ENCODE data around the gene SLC25A40. TPM values are rescaled to one million over a fixed set of nuclear protein-coding genes. Genes with fewer than 3 reads are reported as not detected.

Gene SLC25A40
- total and polyA plus RNA-seq, 2 of the 13 experiments (the other 11 are each of a cell fraction or from before 2014, with no cell fraction given) = 12.9 to 13.6 TPM

GRCh38 chr7:87876040-87876868 is at the start of gene SLC25A40, which contains the start of gene DBF4 (continued):
- TF ChIP-seq MXD3 (CRISPR knock-in tag; IDR thresholded peaks at IDR 0.05) (peak; percentile 38; the same call in 1 of the 2 replicates), SPEN (CRISPR knock-in tag; IDR thresholded peaks at IDR 0.05; ENCODE audit: low read depth) (peak; percentile 84; the same call in 1 of the 2 replicates), HNRNPL (IDR thresholded peaks at IDR 0.05; ENCODE audit: low read depth, low read length) (no peak), ZNF7 (CRISPR knock-in tag; IDR thresholded peaks at IDR 0.05) (no peak), ZZZ3 (CRISPR knock-in tag; IDR thresholded peaks at IDR 0.05; ENCODE audit: borderline replicate concordance) (no peak), ZNF691 (CRISPR knock-in tag; IDR thresholded peaks at IDR 0.05; ENCODE audit: borderline replicate concordance, low read depth) (peak; percentile 68; the same call in 1 of the 2 replicates), MED13 (CRISPR knock-in tag; IDR thresholded peaks at IDR 0.05) (peak; percentile 51; the same call in 1 of the 2 replicates), ZMYM4 (CRISPR knock-in tag; IDR thresholded peaks at IDR 0.05) (peak; percentile 97), ZNF556 (CRISPR knock-in tag; IDR thresholded peaks at IDR 0.05; ENCODE audit: borderline replicate concordance) (peak; percentile 12; the same call in 1 of the 2 replicates), SKIL (CRISPR knock-in tag; IDR thresholded peaks at IDR 0.05; ENCODE audit: borderline replicate concordance) (no peak; the same call in 1 of the 2 replicates), POLR2A (IDR thresholded peaks at IDR 0.05; ENCODE audit: insufficient read depth in 1 of 2, low read depth in 2 of 2, low read length in 2 of 2) (peak; percentile 68 to 75), SMARCC2 (IDR thresholded peaks at IDR 0.05) (no peak), TOPORS (CRISPR knock-in tag; IDR thresholded peaks at IDR 0.05) (peak; percentile 96), ATF1 (CRISPR knock-in tag; IDR thresholded peaks at IDR 0.05) (no peak), DPF2 (CRISPR knock-in tag; IDR thresholded peaks at IDR 0.05; ENCODE audit: borderline replicate concordance, low read depth) (no peak), PAX8 (CRISPR knock-in tag; IDR thresholded peaks at IDR 0.05; ENCODE audit: borderline replicate concordance) (no peak), ZXDC (CRISPR knock-in tag; IDR thresholded peaks at IDR 0.05) (peak; percentile 71; the same call in 1 of the 2 replicates), PTBP1 (IDR thresholded peaks at IDR 0.05; ENCODE audit: low read depth, low read length, poor library complexity, severe bottlenecking) (no peak)
- TF ChIP-seq, protein P1, sequence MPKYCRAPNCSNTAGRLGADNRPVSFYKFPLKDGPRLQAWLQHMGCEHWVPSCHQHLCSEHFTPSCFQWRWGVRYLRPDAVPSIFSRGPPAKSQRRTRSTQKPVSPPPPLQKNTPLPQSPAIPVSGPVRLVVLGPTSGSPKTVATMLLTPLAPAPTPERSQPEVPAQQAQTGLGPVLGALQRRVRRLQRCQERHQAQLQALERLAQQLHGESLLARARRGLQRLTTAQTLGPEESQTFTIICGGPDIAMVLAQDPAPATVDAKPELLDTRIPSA (CRISPR knock-in tag; IDR thresholded peaks at IDR 0.05; ENCODE audit: borderline replicate concordance) = 0 out of 2 replicates have a peak, but pooled peaks have one; percentile 55
- TF ChIP-seq, protein P2, sequence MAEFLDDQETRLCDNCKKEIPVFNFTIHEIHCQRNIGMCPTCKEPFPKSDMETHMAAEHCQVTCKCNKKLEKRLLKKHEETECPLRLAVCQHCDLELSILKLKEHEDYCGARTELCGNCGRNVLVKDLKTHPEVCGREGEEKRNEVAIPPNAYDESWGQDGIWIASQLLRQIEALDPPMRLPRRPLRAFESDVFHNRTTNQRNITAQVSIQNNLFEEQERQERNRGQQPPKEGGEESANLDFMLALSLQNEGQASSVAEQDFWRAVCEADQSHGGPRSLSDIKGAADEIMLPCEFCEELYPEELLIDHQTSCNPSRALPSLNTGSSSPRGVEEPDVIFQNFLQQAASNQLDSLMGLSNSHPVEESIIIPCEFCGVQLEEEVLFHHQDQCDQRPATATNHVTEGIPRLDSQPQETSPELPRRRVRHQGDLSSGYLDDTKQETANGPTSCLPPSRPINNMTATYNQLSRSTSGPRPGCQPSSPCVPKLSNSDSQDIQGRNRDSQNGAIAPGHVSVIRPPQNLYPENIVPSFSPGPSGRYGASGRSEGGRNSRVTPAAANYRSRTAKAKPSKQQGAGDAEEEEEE (CRISPR knock-in tag; IDR thresholded peaks at IDR 0.05; ENCODE audit: borderline replicate concordance) = 0 out of 2 replicates have a peak, but pooled peaks have one; percentile 59

Measured in HepG2 (cell line).